Activated CD4-positive, alpha-beta T cell treated with anti-CD3 and anti-CD28 coated beads, Interleukin-2, amount 10 ng/mL, durations not matched to agents 7 days and 5 days (primary cell): ENCODE data around the gene VWA5B1. TPM values are rescaled to one million over a fixed set of nuclear protein-coding genes. Genes with fewer than 3 reads are reported as not detected.

Experiments used
- CTCF ChIA-PET: fragments of 350-600 bp; sonication (Branson Sonifier 250); formaldehyde crosslinking; loops from one replicate; lab custom pipeline; 2021; ENCODE audit warnings: antibody characterized with exemption; lab: Charles Lee
- POLR2A ChIA-PET: fragments of 350-600 bp; sonication (Branson Sonifier 250); formaldehyde crosslinking; loops from one replicate; lab custom pipeline; 2021; ENCODE audit warnings: antibody characterized with exemption; lab: Charles Lee
- DNase-seq: peaks from one replicate; pipeline ENCODE4 v3.0.0-alpha.2; 2020
- H3K27ac Mint-ChIP-seq: one replicate; pipeline ENCODE4 v1.8.0; 2021; ENCODE audit warnings: mild to moderate bottlenecking, moderate library complexity, mixed read lengths
- H3K27me3 Mint-ChIP-seq: one replicate; pipeline ENCODE4 v1.8.0; 2021; ENCODE audit warnings: mixed read lengths
- H3K36me3 Mint-ChIP-seq: one replicate; pipeline ENCODE4 v1.8.0; 2021; ENCODE audit warnings: low read depth, mixed read lengths
- H3K4me1 Mint-ChIP-seq: one replicate; pipeline ENCODE4 v1.8.0; 2021; ENCODE audit warnings: mixed read lengths
- H3K4me3 Mint-ChIP-seq: one replicate; pipeline ENCODE4 v1.8.0; 2021; ENCODE audit warnings: mild to moderate bottlenecking, moderate library complexity, mixed read lengths
- H3K9me3 Mint-ChIP-seq: one replicate; pipeline ENCODE4 v1.8.0; 2021; ENCODE audit warnings: mixed read lengths
- total RNA-seq, 2 experiments: library from RNA; stranded (reverse); gene quantifications; one replicate each; pipeline ENCODE4 v1.2.3, GENCODE V29; 2021

Gene VWA5B1
- total RNA-seq, 2 experiments from 2014 or later: 0.15 TPM; not detected in 1

DNA sequence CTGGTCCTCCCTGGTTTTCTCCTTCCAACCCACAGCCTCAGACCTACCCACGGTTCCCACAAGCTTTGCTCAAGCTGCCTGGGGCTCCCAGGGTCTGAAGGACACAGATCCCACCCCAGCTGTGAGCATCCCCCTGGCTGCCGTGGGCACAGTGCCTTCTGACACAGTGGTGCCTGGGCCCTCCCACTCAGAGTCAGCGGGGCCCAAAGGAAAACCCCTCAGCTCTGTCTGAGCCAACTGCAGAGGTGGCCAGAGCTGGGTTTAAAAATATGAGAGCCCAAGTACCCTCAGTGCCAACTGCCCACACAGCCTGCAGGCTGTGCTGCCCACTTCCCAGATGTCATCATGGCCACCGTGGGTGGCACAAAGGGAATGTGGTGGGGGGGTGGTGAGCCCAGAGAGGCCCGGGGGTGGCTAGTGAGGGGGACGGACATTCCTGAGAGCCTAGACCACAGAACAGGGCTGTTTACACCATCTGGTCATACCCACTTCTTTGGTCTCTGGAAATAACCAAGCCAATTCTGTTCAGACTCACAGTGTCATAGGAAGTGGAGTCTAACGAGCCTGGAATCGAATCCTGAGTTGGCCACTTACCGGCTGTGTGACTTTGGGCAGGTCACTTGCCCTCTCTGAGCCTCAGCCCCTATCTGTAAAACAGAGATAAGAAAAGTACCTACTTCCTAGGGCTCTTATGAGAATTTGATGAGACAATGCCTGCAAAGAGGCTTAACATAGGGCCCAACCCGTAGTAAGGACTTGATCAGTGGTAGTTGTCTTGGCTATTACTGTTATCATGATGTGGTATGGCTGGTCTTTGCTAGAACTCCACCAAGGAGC lies 109.9 kb downstream of the VWA5B1 start:
- peaks cover 35% of the 10 kb centered on the region for H3K27me3 Mint-ChIP-seq
- ChIA-PET CTCF (interaction anchor here (0.6 kb wide), 1 partner anchor 483 kb away, joined by 3 read pairs; no protein-coding TSS in a partner anchor), POLR2A (no interaction called here)
- DNase-seq: no peak
- no peak overlapping the region for H3K4me3 Mint-ChIP-seq
- no peak overlapping the region for H3K27ac Mint-ChIP-seq
- H3K9me3 Mint-ChIP-seq: peaks cover 1% of the 10 kb centered on the region
- no peaks in the 10 kb centered on the region for H3K36me3 Mint-ChIP-seq
- H3K4me1 Mint-ChIP-seq: no peaks in the 10 kb centered on the region

GRCh38 chr1:20401405-20402010 lies 110.8 kb downstream of the VWA5B1 start:
- Mint-ChIP-seq H3K27ac (no peak overlapping the region), H3K36me3 (no peaks in the 10 kb centered on the region), H3K27me3 (peaks cover 41% of the 10 kb centered on the region), H3K4me3 (no peak overlapping the region), H3K4me1 (no peaks in the 10 kb centered on the region), H3K9me3 (no peaks in the 10 kb centered on the region)
- ChIA-PET POLR2A (no interaction called here), CTCF (no interaction called here)
- DNase-seq: no peak

DNA sequence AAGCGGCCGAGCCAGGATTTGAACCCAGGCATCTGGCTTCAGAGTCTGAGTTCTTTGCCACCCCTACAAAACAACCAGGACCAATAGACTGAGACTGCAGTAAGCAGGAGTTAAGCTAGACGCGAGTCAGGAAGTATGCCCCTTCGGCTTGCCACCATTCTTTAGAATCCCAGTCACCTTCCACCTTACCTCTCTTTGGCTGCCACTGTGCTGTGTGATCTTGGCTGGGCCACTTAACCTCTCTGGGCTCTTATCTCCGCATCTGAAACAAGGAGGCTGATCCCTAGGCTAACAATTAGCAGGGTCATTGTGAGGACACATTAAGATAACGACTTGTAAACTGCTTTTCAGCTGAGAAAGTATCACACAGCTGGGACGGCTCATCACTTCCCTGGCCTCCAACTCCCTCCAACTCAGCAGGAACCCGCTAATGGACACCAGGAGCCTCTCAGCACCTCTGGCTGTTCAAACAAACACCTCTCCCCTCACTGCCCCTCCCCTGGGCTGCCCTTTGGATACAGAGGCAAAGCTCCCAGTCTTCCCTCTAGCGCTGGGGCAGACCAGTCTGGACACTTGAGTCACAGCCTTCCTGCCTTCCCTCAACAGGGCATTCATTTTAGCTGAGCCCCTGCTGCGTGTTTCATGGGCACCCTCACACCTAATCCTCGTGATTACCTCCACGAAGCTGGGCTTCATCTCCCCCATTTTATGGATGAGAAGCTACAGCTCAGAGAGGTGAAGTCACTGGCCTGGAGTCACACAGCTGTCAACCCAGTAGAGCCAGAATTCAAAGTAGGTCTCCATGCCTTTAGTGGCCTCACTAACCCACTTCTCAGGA lies 112.1 kb downstream of the VWA5B1 start:
- Mint-ChIP-seq H3K27me3 (peaks cover 49% of the 10 kb centered on the region), H3K9me3 (no peaks in the 10 kb centered on the region), H3K36me3 (no peaks in the 10 kb centered on the region), H3K27ac (no peak overlapping the region), H3K4me1 (no peaks in the 10 kb centered on the region), H3K4me3 (no peak overlapping the region)
- ChIA-PET POLR2A (no interaction called here), CTCF (no interaction called here)
- DNase-seq: no peak

- no peak overlapping the region for H3K27ac Mint-ChIP-seq
- no peak for DNase-seq
- H3K27me3 Mint-ChIP-seq: peaks cover 53% of the 10 kb centered on the region
Observed at GRCh38 chr1:20403423-20404145, 112.9 kb downstream of the VWA5B1 start.

GRCh38 chr1:20404466-20404865 lies 113.8 kb downstream of the VWA5B1 start:
- no peaks in the 10 kb centered on the region for H3K36me3 Mint-ChIP-seq
- no peaks in the 10 kb centered on the region for H3K9me3 Mint-ChIP-seq
- no peak overlapping the region for H3K27ac Mint-ChIP-seq
- H3K27me3 Mint-ChIP-seq: peaks cover 48% of the 10 kb centered on the region
- H3K4me1 Mint-ChIP-seq: no peaks in the 10 kb centered on the region
- H3K4me3 Mint-ChIP-seq: no peak overlapping the region
- no peak for DNase-seq
- ChIA-PET POLR2A (no interaction called here), CTCF (no interaction called here)

More at GRCh38 chr1:20403423-20404145, 112.9 kb downstream of the VWA5B1 start:
- CTCF ChIA-PET: no interaction called here
- no peaks in the 10 kb centered on the region for H3K9me3 Mint-ChIP-seq
- H3K4me3 Mint-ChIP-seq: no peak overlapping the region
- no peaks in the 10 kb centered on the region for H3K36me3 Mint-ChIP-seq
- POLR2A ChIA-PET: no interaction called here
- no peaks in the 10 kb centered on the region for H3K4me1 Mint-ChIP-seq

Other genes with a start within 250 kb of the VWA5B1 start
- not detected for gene PLA2G5, start 220.7 kb upstream of the VWA5B1 start, total RNA-seq
- not detected for gene PLA2G2D, start 171.3 kb upstream of the VWA5B1 start, total RNA-seq
- not detected for gene PLA2G2F, start 151.6 kb upstream of the VWA5B1 start, total RNA-seq
- under 1 TPM; 0.21 to 0.22 TPM for gene UBXN10, start 104.8 kb upstream of the VWA5B1 start, total RNA-seq
- not detected for gene PLA2G2C, start 104.4 kb upstream of the VWA5B1 start, total RNA-seq
- gene CAMK2N1, start 195.3 kb downstream of the VWA5B1 start, total RNA-seq: under 1 TPM; 0.37 to 0.45 TPM
- gene MUL1, start 217.3 kb downstream of the VWA5B1 start, total RNA-seq: 10 to 100 TPM; 17.4 to 20.1 TPM